ENCODE data around the gene PDIA5. TPM values are rescaled to one million over a fixed set of nuclear protein-coding genes. Genes with fewer than 3 reads are reported as not detected.

Gene PDIA5
- total RNA-seq, 1 experiment from 2014 or later = 24.3 TPM

GRCh38 chr3:123034996-123035395 lies 31.8 kb upstream of the PDIA5 start:
- H3K27me3 ChIP-seq = peaks cover 10% of the 10 kb centered on the region
- H3K36me3 ChIP-seq = no peaks in the 10 kb centered on the region
- H3K4me3 ChIP-seq = no peak overlapping the region
- DNase-seq = no peak
- H3K9me3 ChIP-seq = no peaks in the 10 kb centered on the region

- Histone ChIP-seq H3K4me3 (no peak overlapping the region), H3K27me3 (no peaks in the 10 kb centered on the region), H3K9me3 (no peaks in the 10 kb centered on the region), H3K36me3 (no peaks in the 10 kb centered on the region)
- peak; percentile 63 for DNase-seq
Observed at GRCh38 chr3:123036352-123037014, 30.3 kb upstream of the PDIA5 start.

- H3K9me3 ChIP-seq = no peaks in the 10 kb centered on the region
- H3K27me3 ChIP-seq = no peaks in the 10 kb centered on the region
- no peak overlapping the region for H3K4me3 ChIP-seq
- DNase-seq = peak; percentile 75
- no peaks in the 10 kb centered on the region for H3K36me3 ChIP-seq
Observed at GRCh38 chr3:123037015-123037375, 29.8 kb upstream of the PDIA5 start.

- Histone ChIP-seq H3K36me3 (no peaks in the 10 kb centered on the region), H3K9me3 (no peaks in the 10 kb centered on the region), H3K4me3 (no peak overlapping the region), H3K27me3 (no peaks in the 10 kb centered on the region)
- DNase-seq = no peak
Observed at GRCh38 chr3:123038751-123039150, 28.1 kb upstream of the PDIA5 start.

- no peak for DNase-seq
- H3K36me3 ChIP-seq = no peaks in the 10 kb centered on the region
- no peaks in the 10 kb centered on the region for H3K9me3 ChIP-seq
- H3K27me3 ChIP-seq = no peaks in the 10 kb centered on the region
- H3K4me3 ChIP-seq = no peak overlapping the region
Observed at GRCh38 chr3:123039178-123039577, 27.6 kb upstream of the PDIA5 start.

GRCh38 chr3:123042413-123042812 lies 24.4 kb upstream of the PDIA5 start:
- no peak for DNase-seq
- Histone ChIP-seq H3K27me3 (no peaks in the 10 kb centered on the region), H3K4me3 (no peak overlapping the region), H3K36me3 (no peaks in the 10 kb centered on the region), H3K9me3 (no peaks in the 10 kb centered on the region)

GRCh38 chr3:123044981-123045763 lies 21.7 kb upstream of the PDIA5 start:
- Histone ChIP-seq H3K4me3 (no peak overlapping the region), H3K36me3 (no peaks in the 10 kb centered on the region), H3K9me3 (no peaks in the 10 kb centered on the region), H3K27me3 (no peaks in the 10 kb centered on the region)
- peak; percentile 69 for DNase-seq

GRCh38 chr3:123046262-123047061 lies 20.4 kb upstream of the PDIA5 start:
- Histone ChIP-seq H3K4me3 (no peak overlapping the region), H3K27me3 (no peaks in the 10 kb centered on the region)
- DNase-seq = peak; percentile 88

GRCh38 chr3:123047062-123047319 lies 19.8 kb upstream of the PDIA5 start:
- H3K27me3 ChIP-seq = no peaks in the 10 kb centered on the region
- H3K9me3 ChIP-seq = no peaks in the 10 kb centered on the region
- no peak for DNase-seq
- no peak overlapping the region for H3K4me3 ChIP-seq
- no peaks in the 10 kb centered on the region for H3K36me3 ChIP-seq

More at GRCh38 chr3:123046262-123047061, 20.4 kb upstream of the PDIA5 start:
- Histone ChIP-seq H3K36me3 (no peaks in the 10 kb centered on the region), H3K9me3 (no peaks in the 10 kb centered on the region)

- Histone ChIP-seq H3K27me3 (no peaks in the 10 kb centered on the region), H3K9me3 (no peaks in the 10 kb centered on the region), H3K36me3 (no peaks in the 10 kb centered on the region), H3K4me3 (no peak overlapping the region)
- DNase-seq = no peak
Observed at GRCh38 chr3:123048480-123049237, 18.2 kb upstream of the PDIA5 start.

GRCh38 chr3:123050666-123051065 lies 16.2 kb upstream of the PDIA5 start:
- H3K36me3 ChIP-seq = no peaks in the 10 kb centered on the region
- no peak for DNase-seq
- H3K9me3 ChIP-seq = no peaks in the 10 kb centered on the region
- H3K4me3 ChIP-seq = no peak overlapping the region
- no peaks in the 10 kb centered on the region for H3K27me3 ChIP-seq

GRCh38 chr3:123053107-123053506 lies 13.7 kb upstream of the PDIA5 start:
- Histone ChIP-seq H3K9me3 (no peaks in the 10 kb centered on the region), H3K4me3 (no peak overlapping the region), H3K36me3 (no peaks in the 10 kb centered on the region), H3K27me3 (no peaks in the 10 kb centered on the region)
- peak; percentile 36 for DNase-seq

GRCh38 chr3:123054109-123054778 lies 12.6 kb upstream of the PDIA5 start:
- Histone ChIP-seq H3K4me3 (no peak overlapping the region), H3K36me3 (no peaks in the 10 kb centered on the region), H3K9me3 (no peaks in the 10 kb centered on the region), H3K27me3 (no peaks in the 10 kb centered on the region)
- DNase-seq = peak; percentile 83

GRCh38 chr3:123054931-123055330 lies 11.9 kb upstream of the PDIA5 start:
- no peak for DNase-seq
- no peaks in the 10 kb centered on the region for H3K27me3 ChIP-seq
- H3K4me3 ChIP-seq = no peak overlapping the region
- H3K36me3 ChIP-seq = no peaks in the 10 kb centered on the region
- H3K9me3 ChIP-seq = no peaks in the 10 kb centered on the region

GRCh38 chr3:123055352-123055751 lies 11.5 kb upstream of the PDIA5 start:
- Histone ChIP-seq H3K27me3 (no peaks in the 10 kb centered on the region), H3K4me3 (no peak overlapping the region), H3K9me3 (no peaks in the 10 kb centered on the region), H3K36me3 (no peaks in the 10 kb centered on the region)
- DNase-seq = no peak

- Histone ChIP-seq H3K36me3 (no peaks in the 10 kb centered on the region), H3K9me3 (no peaks in the 10 kb centered on the region), H3K4me3 (no peak overlapping the region), H3K27me3 (no peaks in the 10 kb centered on the region)
- DNase-seq = no peak
Observed at GRCh38 chr3:123058505-123058904, 8.3 kb upstream of the PDIA5 start.

Data from MG63 (cell line).